IMR-90 (cell line): ENCODE measurements around the gene AKAP13. TPM values are rescaled to one million over a fixed set of nuclear protein-coding genes. Genes with fewer than 3 reads are reported as not detected.

Source experiments
- ATAC-seq: fragments of 200-7000 bp; cut with Tn5 transposase; 2 replicates; pipeline ENCODE4 v1.9.1; 2020; ENCODE audit warnings: low read depth, mild to moderate bottlenecking, moderate library complexity
- BruUV-seq: library from RNA; stranded (reverse); fragments of 400-500 nt; replicated peaks from 2 replicates; lab custom pipeline; 2021; lab: Mats Ljungman, UMichigan
- CTCF ChIA-PET: fragments of 300-600 bp; formaldehyde crosslinking; extraction: SDS; loops from one replicate; lab custom pipeline; 2021; ENCODE audit warnings: antibody characterized with exemption; lab: Yijun Ruan, JAX
- POLR2A ChIA-PET: fragments of 300-600 bp; sonication (Branson Sonifier 250); formaldehyde crosslinking; loops from one replicate; lab custom pipeline; 2022; ENCODE audit warnings: antibody characterized with exemption; ENCODE audit not compliant: unreplicated experiment; lab: Charles Lee
- DNase-seq: peaks from one replicate; pipeline ENCODE4 v3.0.0; 2013
- H2AFZ ChIP-seq: replicated peaks from 2 replicates; pipeline ENCODE3; 2013; ENCODE audit warnings: low read length, mild to moderate bottlenecking; ENCODE audit not compliant: poor library complexity
- H2AK5ac ChIP-seq: 2 replicates; pipeline ENCODE4 v1.6.1; 2013; ENCODE audit warnings: low read depth, low read length, inconsistent platforms
- H2AK9ac ChIP-seq: replicated peaks from 2 replicates; pipeline ENCODE3; 2013; ENCODE audit warnings: mild to moderate bottlenecking, low read depth, low read length, moderate library complexity; ENCODE audit not compliant: poor library complexity
- H2BK120ac ChIP-seq: 2 replicates; pipeline ENCODE4 v1.6.1; 2013; ENCODE audit warnings: low read depth, low read length, inconsistent platforms
- H2BK15ac ChIP-seq: 3 replicates; pipeline ENCODE4 v1.6.1; 2013; ENCODE audit warnings: low read depth, low read length, inconsistent platforms
- H2BK20ac ChIP-seq: 2 replicates; pipeline ENCODE4 v1.6.1; 2013; ENCODE audit warnings: low read depth, mild to moderate bottlenecking, inconsistent platforms, low read length, moderate library complexity
- H2BK5ac ChIP-seq: 2 replicates; pipeline ENCODE4 v1.6.1; 2013; ENCODE audit warnings: mild to moderate bottlenecking, low read depth, low read length, inconsistent platforms; ENCODE audit not compliant: poor library complexity, severe bottlenecking
- H3K14ac ChIP-seq: replicated peaks from 2 replicates; pipeline ENCODE4 v1.6.1; 2013; ENCODE audit warnings: low read depth, low read length, inconsistent platforms
- H3K18ac ChIP-seq: 2 replicates; pipeline ENCODE4 v1.6.1; 2013; ENCODE audit warnings: low read depth, low read length, control low read depth
- H3K23ac ChIP-seq: 2 replicates; pipeline ENCODE4 v1.6.1; 2013; ENCODE audit warnings: low read depth, low read length, inconsistent platforms
- H3K27ac ChIP-seq: 2 replicates; pipeline ENCODE4 v1.5.1; 2013; ENCODE audit warnings: mild to moderate bottlenecking, control low read depth, low read length; ENCODE audit not compliant: insufficient read depth
- H3K27me3 ChIP-seq: 2 replicates; pipeline ENCODE4 v1.6.1; 2013; ENCODE audit warnings: low read length; ENCODE audit not compliant: control insufficient read depth, insufficient read depth
- H3K36me3 ChIP-seq: 2 replicates; pipeline ENCODE4 v1.6.1; 2013; ENCODE audit warnings: low read length, mixed read lengths; ENCODE audit not compliant: control insufficient read depth, insufficient read depth
- H3K4ac ChIP-seq: 2 replicates; pipeline ENCODE4 v1.6.1; 2013; ENCODE audit warnings: low read depth, low read length, inconsistent platforms
- H3K4me1 ChIP-seq: 2 replicates; pipeline ENCODE4 v1.6.1; 2013; ENCODE audit warnings: low read length, mixed read lengths; ENCODE audit not compliant: control insufficient read depth, insufficient read depth
- H3K4me2 ChIP-seq: 2 replicates; pipeline ENCODE4 v1.6.1; 2013; ENCODE audit warnings: low read depth, mild to moderate bottlenecking, control low read depth, low read length, moderate library complexity
- H3K4me3 ChIP-seq: 2 replicates; pipeline ENCODE4 v1.5.1; 2013; ENCODE audit warnings: low read depth, mild to moderate bottlenecking, control low read depth, low read length, moderate library complexity; ENCODE audit not compliant: insufficient read depth
- H3K56ac ChIP-seq: 2 replicates; pipeline ENCODE4 v1.6.1; 2013; ENCODE audit warnings: low read length, inconsistent platforms; ENCODE audit not compliant: insufficient read depth; ENCODE audit errors: extremely low read depth
- H3K79me1 ChIP-seq, 2 experiments: 2 replicates each; pipeline ENCODE4 v1.6.1; 2013; ENCODE audit warnings: low read length in 2 of 2, inconsistent platforms in 1 of 2, low read depth in 1 of 2
- H3K9ac ChIP-seq: 2 replicates; pipeline ENCODE4 v1.6.1; 2013; ENCODE audit warnings: low read depth, low read length, control low read depth
- H3K9me1 ChIP-seq: 2 replicates; pipeline ENCODE4 v1.6.1; 2013; ENCODE audit warnings: low read length, inconsistent platforms; ENCODE audit not compliant: insufficient read depth
- H3K9me3 ChIP-seq: 2 replicates; pipeline ENCODE4 v1.6.1; 2013; ENCODE audit warnings: low read length; ENCODE audit not compliant: control insufficient read depth, insufficient read depth
- H4K20me1 ChIP-seq: 2 replicates; pipeline ENCODE4 v1.6.1; 2013; ENCODE audit warnings: low read length, inconsistent platforms; ENCODE audit not compliant: insufficient read depth
- H4K5ac ChIP-seq: 2 replicates; pipeline ENCODE4 v1.6.1; 2013; ENCODE audit warnings: mild to moderate bottlenecking, low read depth, low read length, control low read depth
- H4K8ac ChIP-seq, 2 experiments: 2 replicates each; pipeline ENCODE4 v1.6.1; 2013; ENCODE audit warnings: low read depth in 2 of 2, low read length in 2 of 2, control low read depth in 1 of 2, inconsistent platforms in 1 of 2
- H4K91ac ChIP-seq: 2 replicates; pipeline ENCODE4 v1.6.1; 2013; ENCODE audit warnings: low read depth, low read length, inconsistent platforms; ENCODE audit not compliant: insufficient read depth
- CTCF ChIP-seq: conservative IDR thresholded peaks from 2 replicates; pipeline ENCODE4 v1.5.1; 2012; ENCODE audit warnings: mild to moderate bottlenecking, low read depth, low read length, improper control_type of control experiment
- NFE2L2 ChIP-seq: fragments of 150-350 bp; IDR thresholded peaks from 2 replicates; pipeline ENCODE4 v1.6.1; 2016; ENCODE audit warnings: low read depth, mild to moderate bottlenecking, low read length
- POLR2A ChIP-seq: IDR thresholded peaks from 2 replicates; pipeline ENCODE4 v1.6.1; 2012; ENCODE audit warnings: mild to moderate bottlenecking, low read depth, low read length
- WGBS, 2 experiments: methylation state at CpG; one replicate each; pipeline versions ENCODE4 v1.1.5 to v1.1.7; 2013; ENCODE audit warnings: missing lambda C conversion rate in 2 of 2; ENCODE audit not compliant: insufficient read length in 1 of 2; ENCODE audit errors: extremely low coverage in 2 of 2; 5-methylcytosine and 5-hydroxymethylcytosine counted together
- dilution Hi-C: fragments of 300-500 bp; cut with HindIII; formaldehyde crosslinking; loops from one replicate; pipeline ENCODE4 v1.14.3; 2018; ENCODE audit warnings: low sequenced_read_pairs; ENCODE audit not compliant: unreplicated experiment
- in situ Hi-C: fragments of 300-500 bp; cut with MboI; formaldehyde crosslinking; loops from 3 replicates; pipeline ENCODE4 v1.14.3; 2019; ENCODE audit warnings: low sequenced_read_pairs, inconsistent platforms, mixed read lengths
- intact Hi-C: fragments of 100-400 bp; cut with micrococcal nuclease; formaldehyde crosslinking; loops from 2 replicates; pipeline ENCODE4 v1.10.0; 2022
- polyA plus RNA-seq, 3 experiments: library from polyadenylated mRNA; depleted of rRNA; stranded (reverse); fragments of >200 nt; gene quantifications; 2 replicates each; pipeline ENCODE4 v1.2.3, GENCODE V29; 2012; ENCODE audit warnings: low replicate concordance in 1 of 3
- total RNA-seq: library from RNA; depleted of rRNA; stranded (reverse); fragments of >200 nt; gene quantifications from 2 replicates; pipeline ENCODE4 v1.2.3, GENCODE V29; 2012

The AKAP13 gene
- total and polyA plus RNA-seq, 2 of the 4 experiments (the other 2 are of a cell fraction) = 10.4 to 46.4 TPM

GRCh38 chr15:85421116-85421925 is 40.9 kb downstream of the AKAP13 start (continued):
- no peak for TF ChIP-seq CTCF

- Histone ChIP-seq H2AFZ (no peak overlapping the region), H3K27me3 (no peaks in the 10 kb centered on the region), H3K79me1 (peaks cover 44 to 68% of the 10 kb centered on the region in 2 experiments), H4K91ac (no peak overlapping the region), H4K5ac (no peak overlapping the region), H2BK120ac (no peak overlapping the region), H2BK15ac (no peak overlapping the region), H3K18ac (no peak overlapping the region), H2AK9ac (no peak overlapping the region), H3K36me3 (no peaks in the 10 kb centered on the region), H3K14ac (no peak overlapping the region), H3K23ac (no peak overlapping the region), H3K56ac (no peak overlapping the region), H2AK5ac (no peak overlapping the region), H3K27ac (no peak overlapping the region), H3K9me3 (no peaks in the 10 kb centered on the region), H4K8ac (no peak overlapping the region), H3K4me3 (no peak overlapping the region), H3K4me1 (peaks cover 9% of the 10 kb centered on the region; the same call in 1 of the 2 replicates), H2BK20ac (no peak overlapping the region), H3K4ac (no peak overlapping the region), H3K9me1 (peaks cover 3% of the 10 kb centered on the region; the same call in 1 of the 2 replicates), H3K9ac (no peak overlapping the region), H4K20me1 (peaks cover 33% of the 10 kb centered on the region; the same call in 1 of the 2 replicates), H3K4me2 (no peak overlapping the region), H2BK5ac (no peak overlapping the region)
- dilution Hi-C loops = no loop called here
- ATAC-seq = no peak
- BruUV-seq = no TSS peak
- DNase-seq = no peak
- intact Hi-C loops = no loop called here
- POLR2A ChIA-PET = no interaction called here
- no CpG with 5 or more reads among the region's 2 CpGs for WGBS, 2 experiments
- CTCF ChIA-PET = no interaction called here
- TF ChIP-seq NFE2L2 (no peak), POLR2A (no peak)
- in situ Hi-C loops = no loop called here
Measured at GRCh38 chr15:85422607-85423006, 42.2 kb downstream of the AKAP13 start.
